ENCODE results near the gene PANK1. TPM values are rescaled to one million over a fixed set of nuclear protein-coding genes. Genes with fewer than 3 reads are reported as not detected.

The PANK1 gene
- total RNA-seq, 1 experiment from 2014 or later: 10.7 TPM

DNA sequence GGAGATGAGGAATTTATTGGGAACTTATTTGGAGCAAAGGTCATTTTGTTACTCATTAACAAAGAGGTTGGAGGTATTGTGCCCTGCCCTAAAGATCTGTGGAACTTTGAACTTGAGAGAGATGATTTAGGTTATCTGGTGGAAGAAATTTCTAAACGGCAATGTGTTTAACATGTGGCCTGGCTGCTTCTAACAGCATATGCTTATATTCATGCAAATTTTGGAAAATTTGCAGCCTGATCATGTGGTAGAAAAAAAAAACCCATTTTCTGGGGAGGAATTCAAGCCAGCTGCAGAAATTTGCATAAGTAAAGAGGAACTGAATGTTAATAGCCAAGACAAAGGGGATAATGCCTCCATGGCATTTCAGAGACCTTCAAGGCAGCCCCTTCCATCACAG, 10.7 kb upstream of the PANK1 start:
- no peak for DNase-seq (ENCODE audit: low spot score)
- in situ Hi-C loops (cut with HindIII; ENCODE audit: low sequenced_read_pairs): no loop called here

DNA sequence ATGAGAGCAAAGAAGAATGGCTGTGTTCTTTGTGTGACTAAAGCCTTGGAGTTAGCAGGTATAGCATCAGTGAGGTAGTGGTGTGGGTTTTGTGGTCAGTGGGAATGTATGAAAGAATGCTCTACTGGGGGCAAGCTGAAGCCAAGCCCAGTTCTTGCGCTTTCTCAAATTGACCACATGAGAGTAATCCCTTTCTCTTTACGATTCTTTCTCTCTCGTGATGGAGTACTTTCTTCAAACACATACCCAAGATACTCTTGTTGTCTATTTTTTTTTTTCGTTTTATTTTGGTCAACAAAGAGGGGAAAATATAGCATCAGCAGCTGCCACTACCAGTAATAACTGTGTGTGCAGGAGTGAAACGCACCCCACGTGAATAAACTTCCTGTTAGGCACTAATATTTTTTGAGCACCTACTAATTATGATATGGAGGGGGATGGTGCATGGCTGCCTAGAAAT, 8.4 kb upstream of the PANK1 start:
- DNase-seq (ENCODE audit: low spot score): no peak
- in situ Hi-C loops (cut with HindIII; ENCODE audit: low sequenced_read_pairs): no loop called here

DNA sequence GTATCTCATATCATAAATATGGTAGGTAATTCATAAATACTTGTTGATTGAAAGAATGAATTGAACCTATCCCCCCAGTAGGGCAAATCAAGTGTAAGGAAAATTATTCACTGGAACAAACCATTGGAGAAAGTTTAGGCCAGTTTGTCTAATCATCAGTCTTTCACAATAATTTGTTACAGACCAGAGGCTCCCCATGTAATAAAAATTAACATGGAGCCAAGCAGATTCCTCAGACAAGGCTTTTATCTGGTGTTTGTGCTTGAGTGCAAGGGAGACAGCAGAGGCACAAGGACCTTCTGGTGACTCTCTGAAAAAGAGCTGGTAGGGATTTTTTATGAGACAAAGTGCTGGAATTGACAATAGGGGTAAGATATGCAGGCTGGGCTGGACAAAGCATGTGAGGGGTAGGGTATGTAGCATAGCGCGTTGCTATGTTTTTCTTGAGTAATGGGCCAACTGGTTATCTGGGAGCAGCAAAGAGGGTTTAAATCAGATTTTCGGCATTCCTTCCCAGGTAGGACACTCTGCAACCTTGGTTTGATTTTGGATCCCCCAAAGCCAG, 7.8 kb upstream of the PANK1 start:
- DNase-seq (ENCODE audit: low spot score): no peak
- in situ Hi-C loops (cut with HindIII; ENCODE audit: low sequenced_read_pairs): no loop called here

DNA sequence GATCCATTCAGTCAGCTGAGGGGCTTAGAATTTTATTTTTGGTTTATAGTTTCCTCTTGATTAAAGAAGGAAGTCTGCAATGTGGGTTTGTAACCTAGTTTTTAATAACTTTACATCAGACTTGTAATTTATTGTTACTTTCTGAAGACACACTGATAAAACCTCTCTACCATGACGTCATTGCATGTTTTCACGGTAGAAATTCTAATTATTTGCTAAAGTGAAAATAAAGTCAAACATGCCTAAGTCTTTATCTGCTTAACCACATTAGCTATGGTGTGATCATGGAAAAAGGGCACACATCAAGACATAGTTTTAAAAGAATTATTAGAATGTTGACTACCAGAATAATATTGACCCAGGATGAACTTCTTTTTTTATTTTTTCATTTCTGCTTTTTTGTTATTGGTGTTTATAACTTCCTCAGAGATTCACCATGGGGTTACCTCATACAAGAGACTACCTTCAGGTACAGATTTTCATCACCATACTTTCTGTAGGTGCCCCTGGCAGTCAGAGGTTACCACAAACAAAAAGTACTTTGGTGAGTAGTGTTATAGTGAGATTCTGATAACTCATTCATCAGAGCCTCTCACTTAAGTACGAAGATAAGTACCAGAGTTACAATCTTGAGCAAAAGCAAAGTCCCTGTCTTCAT, 7.0 kb upstream of the PANK1 start:
- DNase-seq (ENCODE audit: low spot score): no peak
- in situ Hi-C loops (cut with HindIII; ENCODE audit: low sequenced_read_pairs): no loop called here

DNA sequence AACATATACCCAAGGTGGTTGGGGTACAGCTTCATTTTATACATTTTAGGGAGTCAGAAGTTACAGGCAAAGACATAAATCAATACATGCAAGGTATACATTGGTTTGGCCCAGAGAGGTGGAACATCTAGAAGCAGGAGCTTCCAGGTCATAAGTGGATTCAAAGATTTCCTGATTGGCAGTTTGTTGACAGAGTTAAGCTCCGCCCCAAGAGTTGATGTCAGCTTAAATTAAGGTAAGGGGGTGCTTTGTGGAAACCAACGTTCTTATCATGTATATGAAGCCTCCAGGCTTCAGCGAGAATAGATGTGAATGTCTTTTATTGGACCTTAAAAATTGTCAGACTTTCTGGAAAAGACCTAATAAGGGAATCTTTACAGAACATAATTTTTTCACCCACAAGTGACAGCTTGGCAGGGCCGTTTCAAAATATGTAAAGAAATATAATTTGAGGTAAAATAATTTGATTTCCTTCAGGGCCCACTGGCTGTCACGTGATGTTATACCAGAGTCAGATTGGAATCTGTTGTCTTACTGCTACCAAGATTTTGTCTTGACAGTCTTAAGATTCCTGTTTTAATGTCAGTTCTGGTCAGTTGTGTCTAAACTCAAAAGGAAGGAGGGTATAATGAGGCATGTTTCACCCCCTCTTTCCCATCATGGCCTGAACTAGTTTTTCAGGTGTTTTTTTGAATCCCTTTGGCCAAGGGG, 6.3 kb upstream of the PANK1 start:
- in situ Hi-C loops (cut with HindIII; ENCODE audit: low sequenced_read_pairs): no loop called here
- DNase-seq (ENCODE audit: low spot score): no peak

DNA sequence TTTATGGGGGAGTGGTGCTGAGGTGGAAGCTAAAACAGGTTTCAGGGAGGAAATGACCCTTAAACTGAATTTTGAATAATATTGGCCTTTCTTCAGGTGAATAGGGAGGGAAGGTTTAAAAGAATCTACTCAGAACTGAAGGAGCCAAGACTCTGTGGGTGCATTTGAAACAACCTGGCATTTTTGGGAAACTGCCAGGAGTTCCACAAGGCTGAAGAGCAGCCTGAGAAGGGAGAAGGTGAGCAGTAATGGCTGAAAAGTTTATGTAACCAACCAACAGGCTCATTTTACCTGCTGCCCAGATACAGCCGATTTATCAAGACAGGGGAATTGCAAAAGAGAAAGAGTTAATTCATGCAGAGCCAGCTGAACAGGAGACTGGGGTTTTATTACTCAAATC, 4.0 kb upstream of the PANK1 start:
- in situ Hi-C loops (cut with HindIII; ENCODE audit: low sequenced_read_pairs): no loop called here
- peak; percentile 82 for DNase-seq (ENCODE audit: low spot score)

DNA sequence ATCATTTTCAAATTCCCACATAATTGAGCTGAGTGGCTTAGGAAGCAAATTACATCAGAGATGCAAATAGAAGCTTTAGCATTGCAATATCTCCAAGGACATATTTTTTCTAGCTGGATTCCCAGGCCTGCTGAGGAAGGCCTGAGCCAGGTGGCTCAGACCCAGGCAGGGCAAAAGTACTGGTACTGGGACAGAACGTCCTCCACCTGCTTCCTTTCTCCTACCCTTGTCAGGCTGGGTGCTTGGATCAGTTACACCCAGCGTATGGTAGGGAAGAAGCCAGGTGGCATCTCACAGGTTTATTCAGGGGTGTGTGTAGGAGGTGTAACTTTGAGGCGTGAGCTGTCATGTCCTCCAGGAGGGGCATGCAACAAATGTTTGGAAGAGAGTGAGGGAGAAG, 3.0 kb upstream of the PANK1 start:
- DNase-seq (ENCODE audit: low spot score): peak; percentile 93
- in situ Hi-C loops (cut with HindIII; ENCODE audit: low sequenced_read_pairs): no loop called here

DNA sequence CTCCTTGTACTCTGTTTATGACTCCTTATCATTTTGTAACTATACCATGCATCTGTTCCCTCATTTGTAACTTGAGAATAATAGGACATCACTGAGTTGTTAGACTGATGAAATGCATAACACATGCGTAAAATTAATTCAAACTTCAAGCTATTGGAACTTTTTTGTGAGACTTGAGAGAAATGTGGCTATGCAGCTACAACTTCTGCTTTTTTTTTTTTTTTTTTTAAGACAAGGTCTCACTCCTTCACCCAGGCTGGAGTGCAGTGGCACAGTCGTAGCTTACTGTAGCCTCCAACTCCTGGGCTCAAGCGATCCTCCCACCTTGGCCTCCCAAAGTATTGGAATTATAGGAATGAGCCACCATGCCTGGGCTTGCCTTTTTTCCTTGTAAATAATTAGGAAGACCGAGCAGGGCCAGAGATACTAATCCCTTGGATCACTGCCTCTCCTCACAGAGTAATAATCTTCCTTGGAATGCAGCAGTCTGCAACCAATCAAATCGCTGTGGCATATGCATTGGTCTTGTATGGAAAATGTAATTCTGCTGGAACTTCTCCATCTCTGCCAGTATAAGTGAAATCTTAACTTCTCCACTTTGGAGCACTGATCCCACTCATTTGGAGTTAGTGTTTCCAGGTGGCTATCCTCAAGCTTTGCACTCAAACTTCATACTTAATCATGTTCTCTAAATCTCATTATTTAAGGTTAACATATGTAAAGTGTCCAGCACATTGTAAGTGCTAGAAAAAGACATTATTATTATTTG, 2.0 kb upstream of the PANK1 start:
- peak; percentile 25 for DNase-seq (ENCODE audit: low spot score)

DNA sequence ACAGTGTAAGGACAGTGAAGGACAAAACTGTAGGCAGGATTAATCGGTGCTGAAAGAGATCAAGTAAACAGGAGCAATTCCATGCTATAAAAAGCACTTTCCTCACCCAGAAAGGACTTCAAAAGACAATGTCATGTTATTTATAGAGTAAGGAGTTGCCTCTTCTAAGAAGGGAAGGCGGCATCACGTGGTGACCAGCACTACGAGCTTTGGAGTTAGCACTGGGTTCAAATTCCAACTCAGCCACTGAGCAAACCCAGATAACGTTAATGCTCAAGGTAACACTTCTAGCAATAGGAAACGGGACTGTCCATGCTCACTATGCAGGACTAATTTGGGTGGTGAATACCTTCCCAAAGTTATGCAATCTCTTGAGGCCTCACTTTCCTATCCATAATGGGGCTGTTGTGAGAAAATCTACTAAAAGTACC, 715 bp upstream of the PANK1 start:
- in situ Hi-C loops (cut with HindIII; ENCODE audit: low sequenced_read_pairs): no loop called here
- no peak for DNase-seq (ENCODE audit: low spot score)

More for the DNA sequence above, 2.0 kb upstream of the PANK1 start:
- in situ Hi-C loops (cut with HindIII; ENCODE audit: low sequenced_read_pairs): no loop called here

DNA sequence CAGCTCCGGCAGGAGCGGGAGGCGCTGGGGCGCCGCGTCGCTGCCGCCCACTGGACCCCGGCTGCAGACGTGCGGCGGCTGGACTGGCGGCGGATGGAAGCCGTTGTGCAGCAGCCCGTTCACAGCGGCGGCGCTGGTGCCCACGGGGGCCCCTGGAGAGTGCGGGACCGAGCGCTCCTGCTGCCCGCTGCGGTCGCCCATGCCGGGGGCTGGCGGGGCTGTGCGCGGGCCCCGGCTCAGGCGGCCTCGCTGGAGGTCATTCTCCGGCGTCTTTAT, 413 bp downstream of the PANK1 start:
- DNase-seq (ENCODE audit: low spot score): no peak
- in situ Hi-C loops (cut with HindIII; ENCODE audit: low sequenced_read_pairs): no loop called here

DNA sequence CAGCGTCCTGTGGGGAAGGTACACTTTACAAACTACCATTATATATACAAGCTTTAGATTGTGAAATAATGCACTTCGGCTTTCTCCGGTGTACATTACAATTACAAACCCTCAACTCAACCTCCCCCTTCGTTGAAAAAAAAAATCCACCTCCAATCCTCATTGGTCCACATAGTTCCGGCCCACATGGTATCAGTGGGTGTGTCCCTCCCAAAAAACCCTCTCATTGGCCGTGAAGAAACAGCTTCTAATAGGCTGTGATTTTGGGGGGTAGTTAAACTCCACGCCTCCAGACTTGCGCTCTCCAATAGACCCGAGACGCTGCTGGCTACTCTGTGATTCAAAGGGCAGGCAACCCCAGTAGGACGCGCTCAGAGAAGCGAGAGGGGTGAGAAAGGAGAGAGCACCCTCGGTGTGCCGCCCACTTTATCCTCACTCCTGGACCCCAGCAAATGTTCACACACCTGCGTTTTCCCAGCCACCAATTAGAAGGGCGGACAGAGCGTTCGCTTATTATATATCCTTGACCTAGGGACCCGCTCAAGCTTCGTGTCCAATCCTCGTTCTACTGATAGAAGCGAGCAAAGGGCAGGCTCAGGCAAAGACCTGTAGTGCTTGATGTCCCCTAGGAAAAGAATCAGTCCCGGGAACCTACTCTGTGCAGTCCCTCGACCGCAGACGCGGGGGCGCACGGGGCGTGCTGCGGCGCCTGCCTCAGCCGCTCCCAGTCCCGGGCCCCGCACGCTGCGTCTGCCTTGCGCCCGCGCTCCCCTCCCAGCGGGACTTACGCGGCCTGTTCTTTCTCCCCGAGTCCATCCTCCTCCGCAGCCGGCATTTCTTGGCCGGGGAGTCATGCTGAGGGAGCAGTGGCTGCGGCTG, 991 bp downstream of the PANK1 start:
- DNase-seq (ENCODE audit: low spot score): peak; percentile 99
- in situ Hi-C loops (cut with HindIII; ENCODE audit: low sequenced_read_pairs): no loop called here

DNA sequence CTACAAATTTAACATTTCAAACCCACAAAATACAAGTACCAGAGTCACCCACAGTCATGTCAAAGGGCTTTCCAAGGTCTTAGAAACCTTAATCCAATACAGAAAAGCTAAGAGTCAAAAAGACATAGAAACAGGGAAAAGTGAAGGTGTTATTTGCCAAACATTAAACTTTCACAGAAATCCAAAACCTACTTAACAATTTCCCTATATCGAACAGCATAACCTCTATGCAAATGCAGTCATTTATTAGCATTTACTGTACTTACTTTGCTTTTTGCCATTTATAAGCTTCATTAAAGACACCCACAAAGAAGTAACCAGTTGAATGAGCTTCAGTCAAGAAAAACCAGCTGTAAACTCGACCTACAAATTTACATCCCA, 1.6 kb downstream of the PANK1 start:
- in situ Hi-C loops (cut with HindIII; ENCODE audit: low sequenced_read_pairs): no loop called here
- DNase-seq (ENCODE audit: low spot score): no peak

DNA sequence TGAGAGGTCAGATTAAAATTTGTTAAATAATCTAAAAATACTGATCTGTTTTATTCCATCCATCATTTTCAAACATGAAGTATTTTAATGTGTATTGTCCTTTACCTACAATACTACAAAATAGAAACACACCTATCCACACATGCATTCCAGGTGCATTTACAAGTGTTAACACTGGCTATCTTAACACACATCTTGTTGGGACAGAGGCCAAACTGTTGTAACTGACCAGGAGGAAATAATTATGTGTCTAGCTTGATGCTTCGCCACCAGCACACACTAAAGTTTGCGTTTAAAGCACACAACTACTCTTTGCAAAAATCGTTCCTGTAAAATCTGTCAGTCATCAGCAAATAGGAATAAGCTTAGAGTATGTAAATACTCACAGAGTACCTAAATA, 2.8 kb downstream of the PANK1 start:
- in situ Hi-C loops (cut with HindIII; ENCODE audit: low sequenced_read_pairs): no loop called here

DNA sequence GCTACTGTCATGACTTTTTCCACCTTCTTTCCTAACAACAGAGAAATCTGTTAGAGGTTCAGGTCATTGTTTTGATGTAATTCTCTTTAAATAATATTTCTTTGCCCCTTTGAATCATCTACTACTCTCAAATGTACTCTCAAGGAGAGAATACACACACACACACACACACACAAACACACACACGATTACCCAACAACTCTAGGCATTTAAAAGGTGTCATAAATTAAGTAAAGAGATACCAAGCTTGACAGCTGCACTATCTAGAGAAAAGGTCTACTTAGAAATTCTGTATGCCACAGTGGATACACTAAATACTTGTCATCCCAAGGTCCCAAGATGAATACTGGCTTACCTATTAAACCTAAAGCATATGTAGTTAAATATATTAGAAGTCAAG, 4.8 kb downstream of the PANK1 start:
- no peak for DNase-seq (ENCODE audit: low spot score)
- in situ Hi-C loops (cut with HindIII; ENCODE audit: low sequenced_read_pairs): no loop called here

More for the DNA sequence above, 2.8 kb downstream of the PANK1 start:
- no peak for DNase-seq (ENCODE audit: low spot score)

DNA sequence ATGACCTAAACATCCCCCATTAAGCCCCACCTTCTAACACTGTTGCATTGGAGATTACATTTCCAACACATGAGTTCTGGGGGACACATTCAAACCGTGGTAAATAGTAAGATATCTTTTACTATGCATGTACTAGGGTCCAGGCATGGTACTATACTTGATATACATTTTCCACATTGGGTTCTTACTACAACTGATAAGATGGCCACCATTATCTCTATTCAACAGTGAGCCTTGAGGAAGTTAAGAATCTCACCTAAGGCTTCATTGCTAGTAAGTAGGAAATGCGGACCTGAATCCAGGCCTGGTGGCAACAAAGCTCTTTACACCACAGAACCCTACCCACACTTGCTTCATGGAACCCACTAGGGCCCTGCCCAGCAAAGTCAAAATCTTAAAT, 5.7 kb downstream of the PANK1 start:
- no peak for DNase-seq (ENCODE audit: low spot score)
- in situ Hi-C loops (cut with HindIII; ENCODE audit: low sequenced_read_pairs): no loop called here

DNA sequence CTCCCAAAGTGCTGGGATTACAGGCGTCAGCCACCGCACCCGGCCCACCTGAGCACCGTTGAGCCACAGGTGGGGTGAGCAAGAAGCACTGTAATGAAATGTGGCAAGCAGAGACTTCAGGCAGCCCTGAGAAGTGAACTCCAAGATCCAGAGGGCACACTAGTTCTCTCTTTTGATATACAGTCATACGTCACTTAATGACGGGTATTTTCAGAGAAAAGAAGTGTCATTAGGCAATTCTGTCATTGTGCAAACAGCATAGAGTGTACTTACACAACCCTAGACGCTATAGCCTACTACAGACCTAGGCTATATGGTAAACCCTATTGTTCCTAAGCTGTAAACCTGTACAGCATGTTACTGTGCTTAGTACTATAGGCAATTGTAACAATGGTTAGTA, 7.9 kb downstream of the PANK1 start:
- in situ Hi-C loops (cut with HindIII; ENCODE audit: low sequenced_read_pairs): no loop called here
- DNase-seq (ENCODE audit: low spot score): no peak

DNA sequence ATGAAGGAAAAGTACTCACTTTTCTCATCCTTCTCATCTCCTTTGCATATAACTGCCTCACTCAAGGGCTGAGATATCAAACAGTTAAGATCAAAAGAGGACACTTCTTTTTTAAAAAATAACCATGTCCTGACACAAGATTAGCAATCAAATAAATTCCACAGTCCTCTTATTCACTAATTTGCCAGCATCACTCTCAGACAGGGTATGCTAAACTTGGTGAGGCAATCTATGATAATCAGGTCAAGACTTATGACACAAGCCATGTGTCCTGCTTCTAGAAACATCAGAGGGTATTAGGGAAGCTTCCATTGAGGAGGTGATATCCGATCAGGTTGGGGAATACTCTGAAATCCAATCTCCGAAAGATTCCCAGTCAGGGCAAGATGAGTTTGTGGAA, 10.4 kb downstream of the PANK1 start:
- in situ Hi-C loops (cut with HindIII; ENCODE audit: low sequenced_read_pairs): no loop called here
- no peak for DNase-seq (ENCODE audit: low spot score)

DNA sequence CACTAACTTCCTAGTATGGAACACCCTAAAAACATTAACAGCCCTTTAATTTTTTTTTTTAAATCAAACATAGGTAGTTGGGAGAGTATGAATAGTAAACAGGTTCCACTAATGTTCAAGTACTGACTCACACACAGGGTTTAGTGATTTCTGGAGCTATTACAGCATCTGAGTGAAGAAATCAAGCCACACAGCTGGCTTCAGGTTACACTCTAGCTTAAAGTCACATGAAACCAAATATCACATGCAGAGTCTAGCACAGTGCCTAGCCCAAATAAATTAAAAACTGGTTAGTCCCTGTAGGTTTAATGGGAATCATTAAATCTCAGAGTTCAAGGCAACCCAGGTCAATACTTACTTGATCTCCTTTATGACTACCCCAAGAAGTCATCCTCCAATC, 11.6 kb downstream of the PANK1 start:
- no peak for DNase-seq (ENCODE audit: low spot score)
- in situ Hi-C loops (cut with HindIII; ENCODE audit: low sequenced_read_pairs): no loop called here

DNA sequence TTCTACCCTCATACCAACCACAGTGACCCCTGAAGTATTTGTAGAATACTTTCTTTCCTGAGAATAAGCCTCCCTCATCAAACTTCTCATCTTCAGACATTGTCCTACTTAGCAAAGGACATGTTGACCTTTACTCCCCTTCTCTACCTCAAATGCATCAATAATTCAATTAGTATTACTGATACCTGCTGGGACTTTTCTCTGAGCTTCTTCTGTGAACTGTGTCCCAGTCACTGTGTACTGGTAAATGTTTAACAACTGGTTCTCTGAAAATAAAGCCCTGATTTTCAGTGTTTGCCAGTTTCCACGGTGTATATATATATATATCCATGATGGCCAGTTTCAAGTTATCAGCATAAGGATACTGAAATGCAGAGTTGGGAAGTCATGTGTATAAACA, 12.2 kb downstream of the PANK1 start:
- in situ Hi-C loops (cut with HindIII; ENCODE audit: low sequenced_read_pairs): no loop called here
- DNase-seq (ENCODE audit: low spot score): no peak

All from G401 (cell line).